GM18502 (cell line): ENCODE data around the gene ACADS.

Experiments used
- ATAC-seq: cut with Tn5 transposase; IDR thresholded peaks from one replicate; pipeline ENCODE4 v1.9.1; 2021; ENCODE audit warnings: mild to moderate bottlenecking; ENCODE audit not compliant: unreplicated experiment, poor library complexity

Gene ACADS

GRCh38 chr12:120699553-120699952 is 26.1 kb upstream of the ACADS start:
- no peak for ATAC-seq

GRCh38 chr12:120700886-120701285 is 24.7 kb upstream of the ACADS start:
- ATAC-seq, result no peak

- no peak for ATAC-seq
Observed at GRCh38 chr12:120702637-120703036, 23.0 kb upstream of the ACADS start.

- no peak for ATAC-seq
Observed at GRCh38 chr12:120703311-120703942, 22.2 kb upstream of the ACADS start.

GRCh38 chr12:120705618-120706017 is 20.0 kb upstream of the ACADS start:
- ATAC-seq, result no peak

- ATAC-seq, result no peak
Observed at GRCh38 chr12:120706029-120706428, 19.6 kb upstream of the ACADS start.

GRCh38 chr12:120708651-120709050 is 17.0 kb upstream of the ACADS start:
- ATAC-seq, result no peak

- peak; percentile 69 for ATAC-seq
Observed at GRCh38 chr12:120710031-120710804, 15.4 kb upstream of the ACADS start, which contains the start of gene UNC119B. TSS of gene UNC119B (plus strand) at chr12:120710458. CDS start at chr12:120710475, 17 bp downstream.

- peak; percentile 25 for ATAC-seq
Observed at GRCh38 chr12:120710805-120711296, 14.8 kb upstream of the ACADS start.

GRCh38 chr12:120711411-120711810 is 14.2 kb upstream of the ACADS start:
- ATAC-seq, result no peak

- ATAC-seq, result no peak
Observed at GRCh38 chr12:120712610-120713009, 13.0 kb upstream of the ACADS start.

GRCh38 chr12:120713861-120714482 is 11.7 kb upstream of the ACADS start:
- no peak for ATAC-seq

- ATAC-seq, result no peak
Observed at GRCh38 chr12:120718055-120718454, 7.6 kb upstream of the ACADS start.

- no peak for ATAC-seq
Observed at GRCh38 chr12:120719072-120719471, 6.6 kb upstream of the ACADS start.

- no peak for ATAC-seq
Observed at GRCh38 chr12:120719496-120720233, 6.0 kb upstream of the ACADS start.

- no peak for ATAC-seq
Observed at GRCh38 chr12:120720234-120720986, 5.2 kb upstream of the ACADS start.

- no peak for ATAC-seq
Observed at GRCh38 chr12:120720987-120721801, 4.4 kb upstream of the ACADS start.

GRCh38 chr12:120721866-120722265 is 3.8 kb upstream of the ACADS start:
- no peak for ATAC-seq

- no peak for ATAC-seq
Observed at GRCh38 chr12:120722784-120723183, 2.8 kb upstream of the ACADS start.
